KMS-11 (cell line): ENCODE data around the gene AIFM3.

Experiments used
- H2AFZ ChIP-seq: fragments of 200-600 bp; sonication (generic); 2 replicates; pipeline ENCODE4 v1.6.1; 2016; ENCODE audit warnings: antibody characterized with exemption, mixed run types, low read depth
- H3K27ac ChIP-seq: fragments of 200-600 bp; sonication (generic); 2 replicates; pipeline ENCODE4 v1.6.1; 2016; ENCODE audit warnings: mild to moderate bottlenecking, mixed run types
- H3K27me3 ChIP-seq: fragments of 200-600 bp; sonication (generic); 2 replicates; pipeline ENCODE4 v1.6.1; 2017; ENCODE audit warnings: mild to moderate bottlenecking, low read depth, mixed run types, moderate library complexity; ENCODE audit not compliant: insufficient read depth
- H3K36me3 ChIP-seq: fragments of 200-600 bp; sonication (generic); 2 replicates; pipeline ENCODE4 v1.6.1; 2017; ENCODE audit warnings: mild to moderate bottlenecking, mixed run types; ENCODE audit not compliant: insufficient read depth
- H3K4me1 ChIP-seq: fragments of 200-600 bp; sonication (generic); 2 replicates; pipeline ENCODE4 v1.6.1; 2016; ENCODE audit warnings: mild to moderate bottlenecking, low read depth, mixed run types; ENCODE audit not compliant: poor library complexity, severe bottlenecking
- H3K4me2 ChIP-seq: fragments of 200-600 bp; sonication (generic); 2 replicates; pipeline ENCODE4 v1.7.0; 2016; ENCODE audit warnings: mild to moderate bottlenecking, mixed run types
- H3K4me3 ChIP-seq: fragments of 200-600 bp; sonication (generic); IDR thresholded peaks from 2 replicates; pipeline ENCODE4 v1.6.1; 2017; ENCODE audit warnings: low read depth, low read length, mixed read lengths; ENCODE audit not compliant: insufficient read depth
- H3K79me2 ChIP-seq: fragments of 200-600 bp; sonication (generic); 2 replicates; pipeline ENCODE4 v1.6.1; 2016; ENCODE audit warnings: low read depth, mixed run types; ENCODE audit not compliant: insufficient read depth
- H3K9ac ChIP-seq: fragments of 200-600 bp; sonication (generic); 2 replicates; pipeline ENCODE4 v1.6.1; 2016; ENCODE audit warnings: mild to moderate bottlenecking, mixed run types
- H4K20me1 ChIP-seq: fragments of 200-600 bp; sonication (generic); 2 replicates; pipeline ENCODE4 v1.6.1; 2016; ENCODE audit warnings: mild to moderate bottlenecking, mixed run types; ENCODE audit not compliant: insufficient read depth
- TF ChIP-seq, protein P1 (sequence below): fragments of 200-600 bp; sonication (generic); conservative IDR thresholded peaks from 2 replicates; pipeline ENCODE4 v1.6.1; 2017; ENCODE audit warnings: low read depth, mild to moderate bottlenecking, antibody characterized with exemption, low read length, moderate library complexity, mixed read lengths

Gene AIFM3

DNA sequence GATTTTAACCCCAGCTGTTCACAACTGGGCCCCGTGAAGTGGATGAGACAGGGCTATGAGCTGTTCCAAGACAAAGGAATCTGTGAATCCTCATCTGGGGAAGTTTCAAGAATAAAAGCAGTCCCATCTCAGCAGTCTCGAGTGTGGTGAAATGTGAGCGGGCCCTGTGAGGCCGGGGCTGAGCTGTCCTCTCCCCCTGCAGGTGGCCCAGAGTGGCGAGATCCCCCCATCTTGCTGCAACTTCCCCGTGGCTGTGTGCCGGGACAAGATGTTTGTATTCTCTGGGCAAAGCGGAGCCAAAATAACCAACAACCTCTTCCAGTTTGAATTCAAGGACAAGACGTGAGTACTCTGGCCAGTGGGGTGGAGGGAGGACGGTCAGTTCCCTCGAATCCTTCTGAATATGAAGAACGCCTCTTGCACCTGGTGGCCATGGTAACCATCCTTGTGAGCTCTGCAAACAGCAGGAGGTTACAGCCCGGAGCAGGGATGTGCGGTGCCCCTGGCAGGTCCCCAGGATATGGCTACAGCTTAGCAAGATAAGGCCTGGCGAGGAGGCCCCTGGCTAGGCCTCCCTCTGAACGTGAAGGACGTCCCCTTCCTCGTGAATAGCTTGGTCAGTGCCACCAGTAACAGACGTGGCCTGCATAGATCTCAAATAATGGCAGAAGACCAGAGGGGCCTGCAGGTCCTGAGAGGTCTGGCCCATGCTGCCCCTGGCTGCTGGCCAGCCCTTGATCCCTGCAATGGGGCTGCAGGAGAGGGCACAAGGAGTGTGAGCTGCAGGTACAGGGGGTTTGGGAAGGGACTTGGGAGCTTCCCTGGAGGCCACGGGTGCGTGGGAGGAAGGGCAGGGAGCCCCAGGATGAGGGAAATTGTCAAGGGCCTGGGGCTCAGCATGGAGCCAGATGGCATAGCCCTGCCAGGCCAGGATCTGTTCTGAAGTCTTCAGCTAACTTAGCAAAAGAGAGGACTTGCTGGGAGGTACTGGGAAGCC, 23.4 kb downstream of the AIFM3 start:
- no peaks in the 10 kb centered on the region for H3K79me2 ChIP-seq
- H3K9ac ChIP-seq = no peak overlapping the region
- H3K27ac ChIP-seq = no peak overlapping the region
- H4K20me1 ChIP-seq = no peaks in the 10 kb centered on the region
- no peak overlapping the region for H3K4me2 ChIP-seq
- H3K4me3 ChIP-seq = no peak overlapping the region
- no peaks in the 10 kb centered on the region for H3K36me3 ChIP-seq
- H2AFZ ChIP-seq = no peak overlapping the region
- no peaks in the 10 kb centered on the region for H3K27me3 ChIP-seq
- TF ChIP-seq, protein P1, sequence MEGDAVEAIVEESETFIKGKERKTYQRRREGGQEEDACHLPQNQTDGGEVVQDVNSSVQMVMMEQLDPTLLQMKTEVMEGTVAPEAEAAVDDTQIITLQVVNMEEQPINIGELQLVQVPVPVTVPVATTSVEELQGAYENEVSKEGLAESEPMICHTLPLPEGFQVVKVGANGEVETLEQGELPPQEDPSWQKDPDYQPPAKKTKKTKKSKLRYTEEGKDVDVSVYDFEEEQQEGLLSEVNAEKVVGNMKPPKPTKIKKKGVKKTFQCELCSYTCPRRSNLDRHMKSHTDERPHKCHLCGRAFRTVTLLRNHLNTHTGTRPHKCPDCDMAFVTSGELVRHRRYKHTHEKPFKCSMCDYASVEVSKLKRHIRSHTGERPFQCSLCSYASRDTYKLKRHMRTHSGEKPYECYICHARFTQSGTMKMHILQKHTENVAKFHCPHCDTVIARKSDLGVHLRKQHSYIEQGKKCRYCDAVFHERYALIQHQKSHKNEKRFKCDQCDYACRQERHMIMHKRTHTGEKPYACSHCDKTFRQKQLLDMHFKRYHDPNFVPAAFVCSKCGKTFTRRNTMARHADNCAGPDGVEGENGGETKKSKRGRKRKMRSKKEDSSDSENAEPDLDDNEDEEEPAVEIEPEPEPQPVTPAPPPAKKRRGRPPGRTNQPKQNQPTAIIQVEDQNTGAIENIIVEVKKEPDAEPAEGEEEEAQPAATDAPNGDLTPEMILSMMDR = no peak
- H3K4me1 ChIP-seq = no peaks in the 10 kb centered on the region

DNA sequence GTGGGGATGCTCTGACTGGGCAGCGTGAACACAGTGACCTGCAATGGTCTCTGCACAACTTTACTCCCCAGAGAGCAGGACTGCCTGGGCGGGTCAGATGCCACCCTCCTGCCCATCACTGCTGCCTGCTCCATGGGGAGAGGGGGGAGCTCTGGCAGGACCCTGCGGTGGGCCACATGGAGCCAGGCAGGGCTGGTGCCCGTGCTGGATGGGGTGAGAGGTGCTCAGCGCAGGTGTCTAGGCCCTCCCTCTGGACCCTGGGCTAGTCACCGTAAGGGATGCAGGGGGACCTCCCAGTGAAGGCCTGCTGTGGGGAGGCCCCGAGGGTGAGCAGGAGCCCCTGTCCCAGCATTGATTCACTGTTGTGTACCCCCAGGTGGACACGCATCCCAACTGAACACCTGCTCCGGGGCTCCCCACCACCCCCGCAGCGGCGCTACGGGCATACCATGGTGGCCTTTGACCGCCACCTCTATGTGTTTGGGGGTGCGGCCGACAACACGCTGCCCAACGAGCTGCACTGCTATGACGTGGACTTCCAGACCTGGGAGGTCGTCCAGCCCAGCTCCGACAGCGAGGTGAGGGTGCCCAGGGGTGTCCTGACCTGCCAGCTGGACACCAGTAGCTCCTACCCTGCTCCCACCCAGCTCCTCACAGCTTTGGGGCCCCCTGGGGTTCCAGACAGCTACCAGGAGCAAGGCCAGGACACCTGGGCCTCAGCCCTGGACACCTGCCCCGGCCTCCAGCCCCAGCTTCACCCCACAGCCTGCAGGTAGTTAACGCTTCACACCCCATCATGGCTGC, 24.4 kb downstream of the AIFM3 start:
- TF ChIP-seq, protein P1 = no peak
- no peaks in the 10 kb centered on the region for H3K27me3 ChIP-seq
- H3K9ac ChIP-seq = no peak overlapping the region
- no peaks in the 10 kb centered on the region for H4K20me1 ChIP-seq
- no peak overlapping the region for H2AFZ ChIP-seq
- H3K4me2 ChIP-seq = no peak overlapping the region
- no peaks in the 10 kb centered on the region for H3K4me1 ChIP-seq
- no peaks in the 10 kb centered on the region for H3K36me3 ChIP-seq
- no peak overlapping the region for H3K4me3 ChIP-seq
- no peak overlapping the region for H3K27ac ChIP-seq
- H3K79me2 ChIP-seq = no peaks in the 10 kb centered on the region

DNA sequence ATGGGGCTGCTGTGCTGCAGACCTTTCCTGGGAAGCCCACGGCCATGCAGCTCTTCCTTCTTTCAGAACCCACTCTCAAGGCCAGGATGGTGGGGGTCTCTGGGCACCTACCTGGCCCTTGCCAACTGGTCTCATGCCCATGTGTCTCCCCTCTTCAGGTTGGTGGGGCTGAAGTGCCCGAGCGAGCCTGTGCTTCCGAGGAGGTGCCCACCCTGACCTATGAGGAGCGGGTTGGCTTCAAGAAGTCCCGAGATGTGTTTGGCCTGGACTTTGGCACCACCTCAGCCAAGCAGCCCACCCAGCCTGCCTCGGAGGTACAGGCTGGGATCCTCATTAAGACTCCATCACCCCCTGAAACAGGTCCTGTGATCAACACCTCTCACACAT, 25.0 kb downstream of the AIFM3 start:
- TF ChIP-seq, protein P1 = no peak
- Histone ChIP-seq H3K27ac (no peak overlapping the region), H3K4me3 (no peak overlapping the region), H2AFZ (no peak overlapping the region), H3K79me2 (no peaks in the 10 kb centered on the region), H3K27me3 (no peaks in the 10 kb centered on the region), H3K36me3 (no peaks in the 10 kb centered on the region), H3K4me1 (no peaks in the 10 kb centered on the region), H4K20me1 (no peaks in the 10 kb centered on the region), H3K9ac (no peak overlapping the region), H3K4me2 (no peak overlapping the region)

DNA sequence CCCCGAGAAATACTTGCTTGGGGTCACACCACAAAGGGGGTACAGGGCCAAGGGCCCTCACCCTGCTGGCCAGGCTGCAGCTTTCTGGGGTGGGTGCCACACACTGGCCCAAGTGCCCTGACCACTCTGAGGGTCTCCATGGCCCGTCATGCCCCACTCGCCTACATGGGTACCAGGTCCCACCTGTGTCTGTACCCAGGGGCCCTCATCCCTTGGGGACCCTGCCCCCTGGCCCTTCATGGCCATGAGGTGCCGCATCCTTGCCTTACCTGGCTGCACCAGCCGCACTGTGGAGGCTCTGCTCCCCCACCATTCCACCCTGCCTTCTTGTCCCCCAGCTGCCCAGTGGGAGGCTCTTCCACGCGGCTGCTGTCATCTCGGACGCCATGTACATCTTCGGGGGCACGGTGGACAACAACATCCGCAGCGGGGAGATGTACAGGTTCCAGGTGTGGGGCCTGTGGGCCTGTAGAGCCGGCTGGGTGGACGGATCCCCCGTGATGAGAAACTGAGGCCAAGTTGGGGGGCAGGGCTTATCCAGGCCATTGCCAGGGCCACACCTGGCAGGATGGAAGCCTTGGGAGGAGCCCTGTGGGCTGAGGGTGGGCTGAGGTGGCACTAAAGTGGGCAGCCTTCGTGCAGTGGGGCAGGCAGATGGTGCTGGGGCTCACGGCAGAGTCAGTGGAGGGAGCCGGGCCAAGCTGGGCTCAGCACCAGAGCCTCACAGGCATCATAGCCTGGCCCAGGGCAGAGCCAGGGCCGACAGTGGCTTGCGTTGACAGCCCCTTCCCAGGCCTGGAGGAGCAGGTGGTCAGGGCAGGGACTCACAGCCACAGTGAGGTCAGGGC, 25.6 kb downstream of the AIFM3 start:
- H3K4me3 ChIP-seq = no peak overlapping the region
- no peak overlapping the region for H3K27ac ChIP-seq
- no peaks in the 10 kb centered on the region for H3K36me3 ChIP-seq
- H3K79me2 ChIP-seq = no peaks in the 10 kb centered on the region
- TF ChIP-seq, protein P1 = no peak
- H3K27me3 ChIP-seq = no peaks in the 10 kb centered on the region
- H2AFZ ChIP-seq = no peak overlapping the region
- no peak overlapping the region for H3K4me2 ChIP-seq
- H4K20me1 ChIP-seq = no peaks in the 10 kb centered on the region
- H3K4me1 ChIP-seq = no peaks in the 10 kb centered on the region
- no peak overlapping the region for H3K9ac ChIP-seq
